ENCODE data around the gene TSPO2.

- TF ChIP-seq RAD21 (CRISPR knock-in tag; conservative IDR thresholded peaks at IDR 0.05 in 1 of 2, IDR thresholded peaks at IDR 0.05 in 1 of 2) (no peak), CEBPB (tag; IDR thresholded peaks at IDR 0.05) (no peak), CTCF (IDR thresholded peaks at IDR 0.05 in 2 of 3, conservative IDR thresholded peaks at IDR 0.05 in 1 of 3; ENCODE audit: insufficient read depth in 2 of 3, low read depth in 1 of 3, low read length in 3 of 3) (no peak), HSF4 (CRISPR knock-in tag; IDR thresholded peaks at IDR 0.05; ENCODE audit: borderline replicate concordance) (no peak), RFX5 (IDR thresholded peaks at IDR 0.05; ENCODE audit: low read depth, low read length) (no peak)
Observed at GRCh38 chr6:41002168-41002567, 40.1 kb upstream of the TSPO2 start.

Data from K562 (cell line).